Sigmoid colon (tissue), 7 donors: ENCODE results near the gene ZXDC. TPM values are rescaled to one million over a fixed set of nuclear protein-coding genes. Genes with fewer than 3 reads are reported as not detected.

Experiments
- DNase-seq: peaks from one replicate; pipeline ENCODE4 v3.0.0-alpha.2; 2019
- H3K27ac ChIP-seq, 4 donors: fragments of 200-600 bp; sonication (generic); one replicate each; pipeline ENCODE4 v1.5.1; 2016 to 2019; ENCODE audit warnings: mild to moderate bottlenecking in 1 of 4
- H3K27me3 ChIP-seq, 3 donors: fragments of 200-600 bp; sonication (generic); one replicate each; pipeline ENCODE4 v1.5.1; 2019; ENCODE audit warnings: mild to moderate bottlenecking in 1 of 3
- H3K36me3 ChIP-seq, 4 donors: fragments of 200-600 bp; sonication (generic); one replicate each; pipeline ENCODE4 v1.5.1; 2016 to 2019
- H3K4me1 ChIP-seq, 4 donors: fragments of 200-600 bp; sonication (generic); one replicate each; pipeline ENCODE4 v1.5.1; 2017 to 2019
- H3K4me3 ChIP-seq, 4 donors: fragments of 200-600 bp; sonication (generic); one replicate each; pipeline ENCODE4 v1.5.1; 2017 to 2019; ENCODE audit warnings: mild to moderate bottlenecking in 2 of 4, moderate library complexity in 1 of 4
- H3K9me3 ChIP-seq, 4 donors: fragments of 200-600 bp in 3 of 4; sonication (generic) in 3 of 4; one replicate each; pipeline versions ENCODE4 v1.5.1 to v1.6.1; 2013 to 2019
- EP300 ChIP-seq, 4 donors: sonication (generic); formaldehyde crosslinking; IDR thresholded peaks; one replicate each; pipeline ENCODE4 v1.6.1; 2017; ENCODE audit warnings: antibody characterized with exemption in 4 of 4
- POLR2A ChIP-seq, 2 donors: fragments of 450-650 bp; IDR thresholded peaks; one replicate each; pipeline ENCODE4 v1.6.1; 2016; ENCODE audit warnings: antibody characterized with exemption in 2 of 2, mild to moderate bottlenecking in 2 of 2, moderate library complexity in 2 of 2
- POLR2AphosphoS5 ChIP-seq, 4 donors: sonication (generic); formaldehyde crosslinking; IDR thresholded peaks; one replicate each; pipeline ENCODE4 v1.6.1; 2017; ENCODE audit warnings: antibody characterized with exemption in 4 of 4
- WGBS, 2 donors: extraction: QIAGEN DNeasy Blood & Tissue Kit; methylation state at CpG; one replicate each; pipeline ENCODE4 v1.1.7; 2013; 5-methylcytosine and 5-hydroxymethylcytosine counted together
- intact Hi-C: fragments of 100-400 bp; cut with DNase I; formaldehyde crosslinking; loops from one replicate; pipeline ENCODE4 v1.15.1; 2023
- polyA plus RNA-seq, 3 donors: library from polyadenylated mRNA; stranded (reverse); fragments of 200-250 nt; gene quantifications; one replicate each; pipeline ENCODE4 v1.2.3, GENCODE V29; 2013
- total RNA-seq, 4 donors: library from RNA; depleted of rRNA; stranded (reverse); fragments of >200 nt; gene quantifications; one replicate each; pipeline ENCODE4 v1.1.0, GENCODE V29; 2016
- TF ChIP-seq, protein P1 (sequence below), 4 experiments: fragments of 450-650 bp in 3 of 4; fragments of 200-600 bp in 1 of 4; IDR thresholded peaks; one replicate each; pipeline ENCODE4 v1.5.1; 2016 to 2019; ENCODE audit warnings: antibody characterized with exemption in 4 of 4, mild to moderate bottlenecking in 3 of 4, moderate library complexity in 2 of 4
- donor health status: healthy with polysubstance abuse.
- donor health status: Bipolar disorder and iron deficiency.
- donor health status: healthy.

Gene ZXDC
- total and polyA plus RNA-seq, 7 donors = 5.5 to 33.8 (median 26.4) TPM

DNA sequence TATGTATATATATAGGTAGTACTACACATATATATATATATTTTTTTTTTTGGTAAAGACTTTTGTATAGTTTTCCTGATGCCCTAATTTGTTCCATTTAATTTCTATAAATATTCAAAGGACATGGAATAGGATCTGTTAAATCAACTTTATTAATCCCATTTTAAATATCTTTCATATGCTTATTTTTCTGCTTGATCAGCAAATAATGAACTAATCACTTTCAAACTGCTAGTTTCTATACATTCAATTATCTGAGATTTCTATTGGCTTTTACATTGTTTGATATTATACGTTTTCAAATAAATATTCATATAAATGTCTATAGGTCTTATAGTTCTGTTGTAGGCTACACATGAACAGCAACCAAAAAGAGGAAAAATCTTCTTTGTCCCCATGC is 21.7 kb downstream of the ZXDC start:
- no peaks in the 10 kb centered on the region for H3K27me3 ChIP-seq
- intact Hi-C loops = no loop called here
- 84 to 89% methylated on average over 1 of the region's 1 CpG for WGBS, 2 donors
- H3K27ac ChIP-seq = no peak overlapping the region
- H3K4me1 ChIP-seq = no peaks in the 10 kb centered on the region
- DNase-seq = no peak
- no peak overlapping the region for H3K4me3 ChIP-seq
- TF ChIP-seq POLR2A (IDR thresholded peaks at IDR 0.05) (no peak), POLR2AphosphoS5 (IDR thresholded peaks at IDR 0.05) (no peak), EP300 (IDR thresholded peaks at IDR 0.05) (no peak)
- TF ChIP-seq, protein P1, sequence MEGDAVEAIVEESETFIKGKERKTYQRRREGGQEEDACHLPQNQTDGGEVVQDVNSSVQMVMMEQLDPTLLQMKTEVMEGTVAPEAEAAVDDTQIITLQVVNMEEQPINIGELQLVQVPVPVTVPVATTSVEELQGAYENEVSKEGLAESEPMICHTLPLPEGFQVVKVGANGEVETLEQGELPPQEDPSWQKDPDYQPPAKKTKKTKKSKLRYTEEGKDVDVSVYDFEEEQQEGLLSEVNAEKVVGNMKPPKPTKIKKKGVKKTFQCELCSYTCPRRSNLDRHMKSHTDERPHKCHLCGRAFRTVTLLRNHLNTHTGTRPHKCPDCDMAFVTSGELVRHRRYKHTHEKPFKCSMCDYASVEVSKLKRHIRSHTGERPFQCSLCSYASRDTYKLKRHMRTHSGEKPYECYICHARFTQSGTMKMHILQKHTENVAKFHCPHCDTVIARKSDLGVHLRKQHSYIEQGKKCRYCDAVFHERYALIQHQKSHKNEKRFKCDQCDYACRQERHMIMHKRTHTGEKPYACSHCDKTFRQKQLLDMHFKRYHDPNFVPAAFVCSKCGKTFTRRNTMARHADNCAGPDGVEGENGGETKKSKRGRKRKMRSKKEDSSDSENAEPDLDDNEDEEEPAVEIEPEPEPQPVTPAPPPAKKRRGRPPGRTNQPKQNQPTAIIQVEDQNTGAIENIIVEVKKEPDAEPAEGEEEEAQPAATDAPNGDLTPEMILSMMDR (IDR thresholded peaks at IDR 0.05) = no peak
- H3K36me3 ChIP-seq = peaks cover 18 to 85% (median 28%) of the 10 kb centered on the region in 4 donors
- no peaks in the 10 kb centered on the region for H3K9me3 ChIP-seq

DNA sequence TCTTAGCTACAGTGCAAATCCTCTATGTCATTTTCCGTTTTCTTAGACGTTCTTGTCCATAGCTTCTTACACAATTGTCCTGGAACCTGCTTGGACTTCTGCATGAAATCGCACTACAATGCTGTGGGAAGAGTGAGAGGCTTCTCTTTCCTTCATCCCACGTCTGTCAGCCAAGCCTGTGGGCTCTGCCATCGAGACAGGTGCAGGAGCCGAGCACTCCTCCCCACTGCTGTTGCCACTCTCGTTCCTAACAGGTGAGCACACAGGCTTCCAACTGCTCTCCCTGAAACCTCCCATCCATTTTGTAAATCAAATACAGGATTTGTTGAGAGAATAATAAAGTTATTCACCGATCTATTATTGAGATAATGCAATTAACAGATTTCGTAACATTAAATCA is 23.5 kb downstream of the ZXDC start:
- intact Hi-C loops = no loop called here

DNA sequence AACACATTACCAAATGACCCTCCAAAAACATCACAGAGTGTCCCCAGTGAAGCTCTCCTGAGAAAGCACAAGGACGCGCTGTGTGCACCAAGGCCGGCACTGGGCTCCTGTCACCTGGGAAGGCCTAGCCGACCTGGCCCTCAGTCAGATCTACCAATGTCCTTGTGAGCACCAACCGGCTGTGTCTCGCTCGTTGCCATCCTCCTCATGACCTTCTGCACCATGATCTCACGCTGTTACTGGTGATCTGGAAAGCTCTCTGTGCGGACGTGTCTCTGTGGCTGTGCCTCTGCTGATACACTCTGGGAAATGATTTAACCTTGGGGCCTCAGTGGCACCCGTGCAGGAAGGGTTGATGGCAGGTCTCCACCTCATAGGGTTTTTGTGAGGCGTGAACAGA is 24.2 kb downstream of the ZXDC start:
- no peaks in the 10 kb centered on the region for H3K27me3 ChIP-seq
- H3K9me3 ChIP-seq = no peaks in the 10 kb centered on the region
- 91 to 92% methylated on average over 12 of the region's 12 CpGs for WGBS, 2 donors
- H3K4me3 ChIP-seq = no peak overlapping the region
- H3K27ac ChIP-seq = no peak overlapping the region
- peak; percentile 36 for DNase-seq
- TF ChIP-seq, protein P1 (IDR thresholded peaks at IDR 0.05) = no peak
- TF ChIP-seq EP300 (IDR thresholded peaks at IDR 0.05) = no peak
- TF ChIP-seq POLR2AphosphoS5 (IDR thresholded peaks at IDR 0.05) = no peak
- no peak for TF ChIP-seq POLR2A (IDR thresholded peaks at IDR 0.05)
- peaks cover 0 to 12% (median 7%) of the 10 kb centered on the region in 4 donors for H3K4me1 ChIP-seq
- intact Hi-C loops = no loop called here
- H3K36me3 ChIP-seq = peaks cover 18 to 73% (median 28%) of the 10 kb centered on the region in 4 donors

More for the DNA sequence above, 23.5 kb downstream of the ZXDC start:
- Histone ChIP-seq H3K36me3 (peaks cover 18 to 80% (median 29%) of the 10 kb centered on the region in 4 donors), H3K9me3 (no peaks in the 10 kb centered on the region), H3K4me1 (peaks cover 0 to 7% (median 7%) of the 10 kb centered on the region in 4 donors), H3K27ac (no peak overlapping the region), H3K4me3 (no peak overlapping the region), H3K27me3 (no peaks in the 10 kb centered on the region)
- WGBS, 2 donors = 92 to 94% methylated on average over 9 of the region's 9 CpGs
- TF ChIP-seq, protein P1 (IDR thresholded peaks at IDR 0.05) = no peak
- TF ChIP-seq POLR2A (IDR thresholded peaks at IDR 0.05) (no peak), POLR2AphosphoS5 (IDR thresholded peaks at IDR 0.05) (no peak), EP300 (IDR thresholded peaks at IDR 0.05) (no peak)
- peak; percentile 48 for DNase-seq

DNA sequence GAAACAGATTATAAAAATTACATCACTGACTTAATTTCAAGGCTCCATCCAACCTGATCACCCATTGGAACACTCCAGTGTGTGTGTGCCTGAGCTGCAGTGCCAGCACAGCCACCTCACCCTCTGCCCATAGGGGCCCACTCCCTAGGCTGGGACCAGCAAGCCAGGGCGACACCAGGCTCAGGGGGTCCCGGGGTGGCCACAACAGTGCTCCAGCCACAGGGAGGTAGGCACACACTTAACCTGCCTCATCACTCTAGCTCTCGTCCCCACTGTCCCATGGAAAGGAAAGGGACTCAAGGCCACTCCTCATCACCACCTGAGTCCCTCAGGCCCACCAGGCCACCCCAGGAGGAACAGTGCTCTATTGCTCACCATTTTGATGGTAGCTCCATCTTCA is 24.9 kb downstream of the ZXDC start:
- WGBS, 2 donors = 96 to 97% methylated on average over 3 of the region's 3 CpGs
- intact Hi-C loops = no loop called here
- DNase-seq = peak; percentile 33
- Histone ChIP-seq H3K4me1 (peaks cover 0 to 12% (median 7%) of the 10 kb centered on the region in 4 donors), H3K27ac (no peak overlapping the region), H3K4me3 (no peak overlapping the region), H3K27me3 (no peaks in the 10 kb centered on the region), H3K9me3 (no peaks in the 10 kb centered on the region), H3K36me3 (peaks cover 18 to 66% (median 28%) of the 10 kb centered on the region in 4 donors)
- TF ChIP-seq POLR2AphosphoS5 (IDR thresholded peaks at IDR 0.05) (no peak), EP300 (IDR thresholded peaks at IDR 0.05) (no peak)

DNA sequence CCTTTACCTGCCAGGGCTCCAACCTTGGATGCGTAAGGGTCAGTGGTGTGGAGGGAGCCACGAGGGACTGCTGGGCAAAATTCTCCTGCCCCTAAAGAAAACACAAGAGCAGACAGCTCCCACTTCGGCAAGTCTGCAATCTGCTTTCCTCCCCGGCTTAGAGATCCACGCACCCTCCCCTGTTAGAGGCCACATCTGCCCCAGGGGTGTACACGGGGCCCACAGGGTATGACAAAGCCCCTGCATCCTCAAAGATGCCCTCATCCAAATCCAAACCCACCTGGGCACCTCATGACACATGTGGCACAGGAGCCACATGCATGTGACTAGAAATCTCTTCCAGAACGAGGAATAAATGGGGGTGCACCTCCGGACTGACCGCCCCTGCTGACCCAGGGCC is 25.5 kb downstream of the ZXDC start:
- no peak overlapping the region for H3K4me3 ChIP-seq
- WGBS, 2 donors = 78 to 83% methylated on average over 9 of the region's 9 CpGs
- intact Hi-C loops = no loop called here
- TF ChIP-seq POLR2AphosphoS5 (IDR thresholded peaks at IDR 0.05) (no peak), EP300 (IDR thresholded peaks at IDR 0.05) (no peak), POLR2A (IDR thresholded peaks at IDR 0.05) (no peak)
- TF ChIP-seq, protein P1 (IDR thresholded peaks at IDR 0.05) = no peak
- H3K9me3 ChIP-seq = no peaks in the 10 kb centered on the region
- no peaks in the 10 kb centered on the region for H3K27me3 ChIP-seq
- peak; percentile 37 for DNase-seq
- H3K27ac ChIP-seq = no peak overlapping the region
- peaks cover 0 to 12% (median 7%) of the 10 kb centered on the region in 4 donors for H3K4me1 ChIP-seq
- H3K36me3 ChIP-seq = peaks cover 18 to 66% (median 28%) of the 10 kb centered on the region in 4 donors
